ENCODE results near the gene DCHS1.

GRCh38 chr11:6630632-6631291 is 24.8 kb downstream of the DCHS1 start:
- no peak for TF ChIP-seq CTCF (IDR thresholded peaks at IDR 0.05)
- no peak for TF ChIP-seq RNF2 (IDR thresholded peaks at IDR 0.05; ENCODE audit: borderline replicate concordance, low read depth)
- no peak for TF ChIP-seq POLR2A (IDR thresholded peaks at IDR 0.05; ENCODE audit: low read length)
- no peak for TF ChIP-seq USF2 (IDR thresholded peaks at IDR 0.05)
- no peak for TF ChIP-seq BHLHE40 (IDR thresholded peaks at IDR 0.05; ENCODE audit: low read depth, low read length)
- no peak for TF ChIP-seq MYC (IDR thresholded peaks at IDR 0.05; ENCODE audit: borderline replicate concordance, low read length)
- TF ChIP-seq RCOR1 (IDR thresholded peaks at IDR 0.05; ENCODE audit: low read depth, low read length): no peak
- TF ChIP-seq ESRRA (IDR thresholded peaks at IDR 0.05; ENCODE audit: borderline replicate concordance, low read length): no peak
- no peak for TF ChIP-seq EHMT2 (IDR thresholded peaks at IDR 0.05; ENCODE audit: low read depth)
- no peak for TF ChIP-seq REST (IDR thresholded peaks at IDR 0.05)

Data from A549 (cell line).